ENCODE results near the gene TDRD12.
"Not testable (repeated sequence)": the region's sequence is repeated elsewhere in the genome, so short reads cannot be mapped to it uniquely, and the experiment has no call there.

- TF ChIP-seq, protein P1, sequence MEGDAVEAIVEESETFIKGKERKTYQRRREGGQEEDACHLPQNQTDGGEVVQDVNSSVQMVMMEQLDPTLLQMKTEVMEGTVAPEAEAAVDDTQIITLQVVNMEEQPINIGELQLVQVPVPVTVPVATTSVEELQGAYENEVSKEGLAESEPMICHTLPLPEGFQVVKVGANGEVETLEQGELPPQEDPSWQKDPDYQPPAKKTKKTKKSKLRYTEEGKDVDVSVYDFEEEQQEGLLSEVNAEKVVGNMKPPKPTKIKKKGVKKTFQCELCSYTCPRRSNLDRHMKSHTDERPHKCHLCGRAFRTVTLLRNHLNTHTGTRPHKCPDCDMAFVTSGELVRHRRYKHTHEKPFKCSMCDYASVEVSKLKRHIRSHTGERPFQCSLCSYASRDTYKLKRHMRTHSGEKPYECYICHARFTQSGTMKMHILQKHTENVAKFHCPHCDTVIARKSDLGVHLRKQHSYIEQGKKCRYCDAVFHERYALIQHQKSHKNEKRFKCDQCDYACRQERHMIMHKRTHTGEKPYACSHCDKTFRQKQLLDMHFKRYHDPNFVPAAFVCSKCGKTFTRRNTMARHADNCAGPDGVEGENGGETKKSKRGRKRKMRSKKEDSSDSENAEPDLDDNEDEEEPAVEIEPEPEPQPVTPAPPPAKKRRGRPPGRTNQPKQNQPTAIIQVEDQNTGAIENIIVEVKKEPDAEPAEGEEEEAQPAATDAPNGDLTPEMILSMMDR (conservative IDR thresholded peaks at IDR 0.05; ENCODE audit: low read depth, low read length) = not testable (repeated sequence)
- TF ChIP-seq EZH2 (IDR thresholded peaks at IDR 0.05; ENCODE audit: borderline replicate concordance, low read depth, low read length, poor library complexity, severe bottlenecking) = not testable (repeated sequence)
Observed at GRCh38 chr19:32704006-32704405, 15.6 kb upstream of the TDRD12 start.

Measured in A673 (cell line).